Ascending aorta (tissue), 2 donors: Measurements from ENCODE around the gene PLCD3. TPM values are rescaled to one million over a fixed set of nuclear protein-coding genes. Genes with fewer than 3 reads are reported as not detected.

Experiments used
- DNase-seq, 2 donors: peaks; one replicate each; pipeline ENCODE4 v3.0.0-alpha.2; 2019; ENCODE audit warnings: low spot score in 2 of 2
- H3K27ac ChIP-seq, 2 donors: fragments of 200-600 bp; sonication (generic); one replicate each; pipeline ENCODE4 v1.5.1; 2016 to 2017; ENCODE audit warnings: mild to moderate bottlenecking in 1 of 2
- H3K27me3 ChIP-seq: fragments of 200-600 bp; sonication (generic); one replicate; pipeline ENCODE4 v1.5.1; 2017
- H3K36me3 ChIP-seq, 2 donors: fragments of 200-600 bp; sonication (generic); one replicate each; pipeline ENCODE4 v1.5.1; 2016
- H3K4me1 ChIP-seq, 2 donors: fragments of 200-600 bp; sonication (generic); one replicate each; pipeline ENCODE4 v1.5.1; 2016 to 2017; ENCODE audit warnings: mild to moderate bottlenecking in 1 of 2
- H3K4me3 ChIP-seq, 2 donors: fragments of 200-600 bp; sonication (generic); one replicate each; pipeline ENCODE4 v1.5.1; 2016 to 2017; ENCODE audit warnings: mild to moderate bottlenecking in 1 of 2
- H3K9me3 ChIP-seq, 2 donors: fragments of 200-600 bp; sonication (generic); one replicate each; pipeline ENCODE4 v1.5.1; 2016
- CTCF ChIP-seq, 3 experiments: fragments of 200-600 bp in 2 of 3; fragments of 450-650 bp in 1 of 3; sonication (generic) in 2 of 3; IDR thresholded peaks; one replicate each; pipeline ENCODE4 v1.5.1; 2016 to 2019; ENCODE audit warnings: antibody characterized with exemption in 3 of 3, mild to moderate bottlenecking in 1 of 3, moderate library complexity in 1 of 3
- intact Hi-C: fragments of 100-400 bp; cut with DNase I; formaldehyde crosslinking; loops from one replicate; pipeline ENCODE4 v1.15.1; 2023
- total RNA-seq: library from RNA; depleted of rRNA; stranded (reverse); fragments of >200 nt; gene quantifications from one replicate; pipeline ENCODE4 v1.1.0, GENCODE V29; 2016

Gene PLCD3
- total RNA-seq, 1 donor from 2014 or later, result 65.5 TPM

- peaks cover 8 to 15% of the 10 kb centered on the region in 2 donors for H3K4me1 ChIP-seq
- H3K36me3 ChIP-seq, result no peaks in the 10 kb centered on the region
- no peak for DNase-seq
- no peak overlapping the region for H3K4me3 ChIP-seq
- H3K27ac ChIP-seq, result no peak overlapping the region
- intact Hi-C loops, result no loop called here
- no peaks in the 10 kb centered on the region for H3K27me3 ChIP-seq
- H3K9me3 ChIP-seq, result no peaks in the 10 kb centered on the region
- no peak for TF ChIP-seq CTCF (IDR thresholded peaks at IDR 0.05)
Observed at GRCh38 chr17:45164734-45165269, 32.5 kb upstream of the PLCD3 start.

GRCh38 chr17:45162025-45162687 lies 29.8 kb upstream of the PLCD3 start:
- intact Hi-C loops, result no loop called here
- no peaks in the 10 kb centered on the region for H3K27me3 ChIP-seq
- peak overlapping the region; percentile 43 to 47 for H3K4me3 ChIP-seq
- no peak for DNase-seq
- H3K27ac ChIP-seq, result peak overlapping the region; percentile 51 to 64
- no peaks in the 10 kb centered on the region for H3K36me3 ChIP-seq
- no peak for TF ChIP-seq CTCF (IDR thresholded peaks at IDR 0.05)
- no peaks in the 10 kb centered on the region for H3K9me3 ChIP-seq
- peaks cover 12 to 36% of the 10 kb centered on the region in 2 donors for H3K4me1 ChIP-seq

DNA sequence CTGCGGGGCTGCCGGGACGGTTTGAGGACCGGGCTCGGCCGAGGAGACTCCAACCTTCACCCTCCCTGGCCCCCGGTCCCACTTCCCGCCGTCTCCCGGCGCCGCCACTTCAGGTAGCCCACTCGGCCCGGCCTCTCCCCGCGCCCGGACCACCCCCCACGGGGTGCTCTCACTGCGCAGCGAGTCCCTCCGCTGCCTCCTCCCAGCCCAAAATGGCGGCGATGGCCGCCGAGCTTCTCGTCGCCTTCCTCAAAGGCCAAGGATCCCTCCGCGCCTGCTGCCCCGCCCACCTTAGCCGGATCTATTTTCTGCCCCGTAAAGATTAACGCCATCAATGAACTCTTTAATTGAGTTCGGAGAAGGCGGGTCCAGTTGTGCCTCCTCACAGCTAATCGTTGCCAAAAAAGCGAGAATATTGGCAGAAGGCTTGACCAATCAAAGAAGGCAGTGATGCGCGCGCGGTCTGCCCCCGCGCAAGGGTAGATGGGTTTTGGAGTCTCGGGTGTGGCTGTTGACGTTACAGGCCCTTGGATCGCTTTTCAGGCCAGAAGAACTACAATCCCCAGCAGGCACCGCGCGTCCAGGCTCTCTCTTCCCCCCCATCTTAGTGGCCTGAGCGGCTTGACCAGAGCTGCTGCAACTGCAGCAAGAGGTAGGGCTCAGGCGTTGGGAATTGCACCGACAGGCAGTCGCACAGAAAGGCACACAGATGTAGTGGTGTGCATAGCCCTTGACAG lies 29.1 kb upstream of the PLCD3 start, which contains the start of gene HEXIM2:
HEXIM2 (plus strand) TSS at position 588 of the 737 bp plus-strand sequence. CDS start 919 bp downstream, outside the sequence.
- H3K4me1 ChIP-seq, result peaks cover 12 to 42% of the 10 kb centered on the region in 2 donors
- no peaks in the 10 kb centered on the region for H3K9me3 ChIP-seq
- TF ChIP-seq CTCF (IDR thresholded peaks at IDR 0.05), result no peak
- no peaks in the 10 kb centered on the region for H3K27me3 ChIP-seq
- intact Hi-C loops, result loop anchor here (1.0 kb wide), 3 partner anchors 11 to 26 kb away; partner anchors contain the start of genes ACBD4 and HEXIM1
- H3K4me3 ChIP-seq, result peak within 1 kb of the TSS; percentile 81 to 90
- peak within 1 kb of the TSS; percentile 98 to 100 for H3K27ac ChIP-seq
- no peaks in the 10 kb centered on the region for H3K36me3 ChIP-seq
- peak; percentile 98 to 100 for DNase-seq

- peaks cover 12 to 42% of the 10 kb centered on the region in 2 donors for H3K4me1 ChIP-seq
- peak overlapping the region; percentile 98 to 100 for H3K27ac ChIP-seq
- TF ChIP-seq CTCF (IDR thresholded peaks at IDR 0.05), result peak in 2 of 3 experiments; percentile 16 to 34
- H3K27me3 ChIP-seq, result no peaks in the 10 kb centered on the region
- peak in 1 of 2 donors; percentile 83 for DNase-seq
- H3K9me3 ChIP-seq, result no peaks in the 10 kb centered on the region
- no peaks in the 10 kb centered on the region for H3K36me3 ChIP-seq
- H3K4me3 ChIP-seq, result peak overlapping the region; percentile 81 to 90
- intact Hi-C loops, result loop anchor here (1.0 kb wide), 3 partner anchors 12 to 25 kb away; partner anchors contain the start of genes ACBD4 and HEXIM1
Observed at GRCh38 chr17:45160447-45161287, 28.4 kb upstream of the PLCD3 start.

DNA sequence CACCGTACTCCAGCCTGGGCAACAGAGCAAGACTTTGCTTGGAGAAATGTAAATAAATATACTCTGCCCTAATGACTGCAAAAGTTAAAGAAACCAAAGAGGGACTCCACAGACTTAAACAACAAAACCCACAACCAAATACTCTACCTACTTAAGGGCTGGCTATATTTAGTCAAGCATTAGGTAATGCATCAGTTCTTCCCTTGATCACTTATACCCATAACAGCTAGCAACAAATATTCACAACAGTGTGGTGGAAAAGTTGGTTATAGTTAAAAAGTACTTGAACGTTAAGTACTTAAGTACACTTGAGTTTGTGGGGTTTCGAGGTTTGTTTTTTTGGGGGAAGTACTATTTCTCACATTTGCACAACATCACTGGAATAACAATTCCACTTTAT lies 23.9 kb upstream of the PLCD3 start:
- H3K27me3 ChIP-seq, result no peaks in the 10 kb centered on the region
- no peak overlapping the region for H3K27ac ChIP-seq
- H3K4me3 ChIP-seq, result no peak overlapping the region
- DNase-seq, result no peak
- peaks cover 11 to 50% of the 10 kb centered on the region in 2 donors for H3K4me1 ChIP-seq
- no peaks in the 10 kb centered on the region for H3K36me3 ChIP-seq
- intact Hi-C loops, result no loop called here
- no peaks in the 10 kb centered on the region for H3K9me3 ChIP-seq
- no peak for TF ChIP-seq CTCF (IDR thresholded peaks at IDR 0.05)
